Myocyte (in vitro differentiated cells): ENCODE results near the gene CAVIN4. TPM values are rescaled to one million over a fixed set of nuclear protein-coding genes. Genes with fewer than 3 reads are reported as not detected.

Experiments
- DNase-seq: peaks from one replicate; pipeline ENCODE4 v3.0.0-alpha.2; 2012; ENCODE audit warnings: low read depth
- polyA plus RNA-seq: library from polyadenylated mRNA; unstranded; fragments of >200 nt; gene quantifications from one replicate; pipeline ENCODE4 v1.2.1, GENCODE V29; 2012; ENCODE audit warnings: missing spikeins
- total RNA-seq: library from RNA; depleted of rRNA; stranded (reverse); fragments of >200 nt; gene quantifications from 2 replicates; pipeline ENCODE4 v1.2.3, GENCODE V29; 2014

Gene CAVIN4
- total RNA-seq: 205 and 311 TPM in 2 replicates
- 48.3 TPM for polyA plus RNA-seq

DNA sequence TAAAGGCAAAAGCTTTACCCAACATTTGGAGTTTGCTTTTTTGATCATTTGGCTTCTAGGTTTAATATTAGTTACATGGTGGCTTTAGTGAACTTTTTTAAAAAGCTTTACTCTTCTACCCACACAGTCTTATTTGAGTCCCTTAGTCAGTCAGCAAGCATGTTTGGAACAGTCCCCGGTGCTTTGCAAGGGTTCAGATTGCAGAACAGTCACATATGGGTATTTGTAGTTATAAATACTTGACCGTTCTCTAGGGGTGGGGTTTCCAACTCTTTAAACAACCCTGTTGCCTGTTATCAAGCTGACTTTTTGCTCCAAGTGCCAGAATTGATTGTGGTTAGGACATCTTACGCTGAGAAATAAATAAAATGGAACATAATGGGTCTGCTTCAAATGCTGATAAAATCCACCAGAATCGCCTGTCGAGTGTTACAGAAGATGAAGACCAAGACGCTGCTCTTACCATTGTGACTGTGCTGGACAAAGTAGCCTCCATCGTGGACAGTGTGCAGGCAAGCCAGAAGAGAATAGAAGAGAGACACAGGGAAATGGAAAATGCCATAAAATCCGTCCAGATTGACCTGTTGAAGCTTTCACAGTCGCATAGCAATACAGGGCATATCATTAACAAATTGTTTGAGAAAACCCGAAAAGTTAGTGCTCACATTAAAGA, at the start of gene CAVIN4:
TSS of gene CAVIN4 (plus strand) at position 304 of the 673 bp plus-strand sequence. CDS start at position 369, 65 bp downstream.
- peak; percentile 94 for DNase-seq

DNA sequence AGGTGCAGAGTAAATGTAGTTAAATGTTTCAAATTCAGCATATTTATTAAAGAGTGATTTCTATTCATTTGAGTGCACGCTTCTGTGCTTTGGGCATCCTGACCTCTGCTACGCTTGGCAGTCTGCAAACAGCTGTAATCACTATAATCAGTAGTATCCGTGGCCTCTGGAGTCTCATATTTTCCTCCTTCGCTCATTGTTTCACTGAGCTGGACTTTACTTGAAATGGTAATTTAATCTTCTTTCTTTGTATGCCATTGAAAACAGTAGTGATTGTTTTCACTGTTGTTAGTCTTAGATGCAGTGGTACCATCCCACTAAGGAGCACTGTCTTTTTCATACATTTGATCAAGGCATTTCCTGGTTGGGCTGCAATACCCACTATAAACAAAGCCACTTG, 43.5 kb upstream of the CAVIN4 start:
- DNase-seq: no peak

GRCh38 chr9:100540327-100540726, 37.6 kb upstream of the CAVIN4 start:
- DNase-seq: no peak

- no peak for DNase-seq
Observed at GRCh38 chr9:100549048-100549447, 28.8 kb upstream of the CAVIN4 start.

DNA sequence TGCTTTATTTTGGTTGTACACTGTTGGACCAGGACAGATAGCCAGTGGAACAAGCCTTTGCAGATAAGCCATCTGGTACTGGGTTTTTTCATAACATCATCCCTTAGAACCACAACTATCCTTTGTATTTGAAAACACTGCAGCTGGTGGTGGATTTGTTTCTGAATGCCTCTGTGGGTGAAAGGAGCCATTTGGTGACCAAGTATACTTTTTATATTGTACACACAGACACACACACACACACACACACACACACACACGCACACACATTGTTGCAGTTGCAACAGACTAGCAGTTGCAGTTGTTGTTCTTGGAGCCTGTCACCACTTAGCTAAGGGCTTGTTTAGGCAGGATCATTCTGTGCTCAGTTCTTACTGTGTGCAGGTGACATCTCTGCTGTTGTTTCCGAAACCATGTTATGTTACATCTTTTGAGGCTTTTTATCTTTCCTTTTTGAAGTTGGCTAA, 22.9 kb upstream of the CAVIN4 start:
- DNase-seq: peak; percentile 95

GRCh38 chr9:100555471-100555870, 22.4 kb upstream of the CAVIN4 start:
- DNase-seq: no peak

GRCh38 chr9:100557053-100557452, 20.8 kb upstream of the CAVIN4 start:
- no peak for DNase-seq

DNA sequence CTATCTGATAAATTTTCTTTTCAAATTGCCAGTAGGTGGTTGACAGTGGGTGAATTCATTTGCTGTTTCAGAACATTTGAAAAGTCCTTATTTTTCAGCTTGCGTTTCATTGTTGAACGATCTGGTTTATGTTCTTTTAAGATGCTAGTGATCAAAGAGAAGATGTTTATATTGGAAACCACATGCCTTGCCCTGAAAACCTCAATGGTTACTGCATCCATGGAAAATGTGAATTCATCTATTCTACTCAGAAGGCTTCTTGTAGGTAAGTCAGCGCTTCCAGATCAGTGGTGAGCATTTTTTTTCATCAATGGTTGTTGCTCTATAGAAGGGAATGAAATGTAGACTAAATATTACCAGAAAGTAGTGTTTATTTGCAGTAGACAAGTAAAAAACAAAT, 16.6 kb upstream of the CAVIN4 start:
- DNase-seq: no peak

- DNase-seq: no peak
Observed at GRCh38 chr9:100567856-100568255, 10.0 kb upstream of the CAVIN4 start.

DNA sequence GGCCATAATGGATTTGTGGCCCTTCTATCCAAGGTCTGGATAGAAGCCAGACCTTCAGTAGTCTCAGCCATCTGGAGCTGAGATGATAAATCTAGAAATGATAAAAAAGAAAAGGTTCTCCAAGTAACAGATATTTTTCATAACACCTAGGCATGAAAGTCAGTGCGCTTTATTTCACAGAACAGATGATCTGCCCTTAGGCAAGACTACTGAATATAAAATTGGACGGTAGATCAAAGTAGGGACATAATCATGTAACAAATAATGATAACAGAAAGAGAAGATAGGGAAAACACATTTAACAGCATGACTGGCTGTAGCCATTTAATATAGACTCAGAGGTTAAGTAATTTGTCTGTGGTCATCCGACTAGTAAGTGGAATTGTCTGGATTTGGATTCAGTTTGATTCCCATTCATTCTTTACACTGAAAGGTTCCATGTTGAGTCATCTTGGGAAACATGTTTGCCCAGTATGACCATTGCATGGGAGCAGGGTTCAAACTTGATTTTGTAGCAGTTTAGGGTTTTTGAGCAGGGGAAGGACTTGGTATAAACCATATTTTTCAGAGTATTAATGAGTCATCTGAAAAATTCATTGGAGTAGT, 4.1 kb upstream of the CAVIN4 start:
- DNase-seq: no peak

DNA sequence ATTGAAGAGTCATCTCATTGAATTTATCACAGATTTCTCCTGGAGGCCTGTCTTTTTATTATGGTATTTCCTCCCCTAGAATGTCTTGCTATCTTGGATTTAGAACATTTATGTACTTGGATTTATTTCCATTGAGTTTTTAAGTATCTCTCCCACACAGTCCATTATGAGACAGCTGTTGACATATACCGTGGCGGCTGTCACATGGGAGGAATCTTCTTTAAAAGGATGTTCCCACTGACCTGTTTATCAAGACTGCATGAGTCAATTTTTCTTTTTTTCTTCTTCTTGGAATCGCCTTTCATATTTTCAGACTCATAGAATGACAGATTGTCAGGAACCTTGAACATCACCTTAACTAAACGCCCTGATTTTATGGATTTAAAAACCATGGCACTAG, 2.9 kb upstream of the CAVIN4 start:
- no peak for DNase-seq

DNA sequence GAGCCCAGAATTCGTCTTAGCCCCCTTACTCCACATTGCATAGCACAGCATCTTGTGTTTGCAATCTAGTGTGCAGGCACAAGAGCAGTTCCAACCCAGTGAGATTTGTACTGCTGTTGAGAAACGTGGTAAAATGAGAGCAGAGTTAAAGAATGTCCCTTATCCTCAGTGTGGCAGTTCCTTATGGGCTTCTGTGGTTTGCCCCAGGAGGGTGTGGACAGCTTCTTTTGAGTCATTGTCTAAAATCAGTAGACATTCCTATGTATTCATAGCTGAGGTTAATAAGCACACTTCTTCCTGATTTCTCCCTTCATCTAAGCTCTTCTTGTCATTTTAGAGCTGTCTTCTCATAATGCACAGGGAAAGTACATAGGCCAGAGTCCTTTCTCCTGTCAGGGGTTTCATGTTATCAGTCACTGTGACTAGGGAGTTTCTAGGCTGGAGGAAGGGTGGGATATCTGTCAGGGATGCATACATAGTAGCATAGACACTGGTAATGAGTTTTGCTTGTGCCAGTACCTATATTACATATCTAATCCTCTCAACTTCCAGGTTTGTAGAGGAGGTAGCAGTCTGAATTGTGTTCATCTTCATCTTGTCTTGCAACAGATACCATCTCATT, 2.0 kb upstream of the CAVIN4 start:
- peak; percentile 77 for DNase-seq

- peak; percentile 51 for DNase-seq
Observed at GRCh38 chr9:100578610-100579009, 731 bp downstream of the CAVIN4 start.

- peak; percentile 70 for DNase-seq
Observed at GRCh38 chr9:100579665-100580064, 1.8 kb downstream of the CAVIN4 start.

GRCh38 chr9:100580257-100580656, 2.4 kb downstream of the CAVIN4 start:
- peak; percentile 74 for DNase-seq

- DNase-seq: peak; percentile 67
Observed at GRCh38 chr9:100581081-100581480, 3.2 kb downstream of the CAVIN4 start.

GRCh38 chr9:100581661-100582060, 3.8 kb downstream of the CAVIN4 start:
- peak; percentile 87 for DNase-seq

- no peak for DNase-seq
Observed at GRCh38 chr9:100583014-100583802, 5.3 kb downstream of the CAVIN4 start.

DNA sequence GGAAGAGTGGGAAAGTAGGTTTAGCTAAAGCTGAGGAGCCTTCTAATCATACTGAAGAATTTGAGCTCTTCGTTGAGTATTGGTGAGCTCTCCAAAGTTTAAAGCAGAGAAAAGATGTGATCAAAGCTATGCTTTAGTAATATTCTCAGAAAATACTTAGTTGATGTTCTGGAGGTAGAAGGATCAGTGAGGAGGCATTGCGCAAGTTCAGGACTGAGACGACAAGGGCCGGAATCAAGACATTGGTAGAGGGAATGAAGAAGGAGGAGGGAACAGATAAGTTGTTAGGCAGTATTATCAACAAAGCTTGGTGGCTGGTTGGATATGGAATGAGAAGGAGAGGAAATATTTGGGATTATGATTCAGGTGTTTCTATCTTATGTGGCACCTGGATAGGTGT, 7.1 kb downstream of the CAVIN4 start:
- DNase-seq: no peak

GRCh38 chr9:100586093-100586492, 8.2 kb downstream of the CAVIN4 start:
- DNase-seq: no peak

GRCh38 chr9:100587375-100587774, 9.5 kb downstream of the CAVIN4 start:
- DNase-seq: peak; percentile 72

- DNase-seq: no peak
Observed at GRCh38 chr9:100589582-100589981, 11.7 kb downstream of the CAVIN4 start.
